ENCODE results near the gene OR2M5.

Gene OR2M5, protein sequence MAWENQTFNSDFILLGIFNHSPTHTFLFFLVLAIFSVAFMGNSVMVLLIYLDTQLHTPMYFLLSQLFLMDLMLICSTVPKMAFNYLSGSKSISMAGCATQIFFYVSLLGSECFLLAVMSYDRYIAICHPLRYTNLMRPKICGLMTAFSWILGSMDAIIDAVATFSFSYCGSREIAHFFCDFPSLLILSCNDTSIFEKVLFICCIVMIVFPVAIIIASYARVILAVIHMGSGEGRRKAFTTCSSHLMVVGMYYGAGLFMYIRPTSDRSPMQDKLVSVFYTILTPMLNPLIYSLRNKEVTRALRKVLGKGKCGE

GRCh38 chr1:248144513-248145198, at the start of gene OR2M5:
OR2M5 (plus strand) TSS chr1:248145148; CDS start chr1:248145148, 0 bp downstream.
- Histone ChIP-seq H3K9me3 (ENCODE audit: control insufficient read depth in 5 of 5, low read length in 5 of 5) (peaks cover 0 to 8% (median 2%) of the 10 kb centered on the region in 5 donors), H3K36me3 (ENCODE audit: control insufficient read depth in 5 of 5, insufficient read depth in 5 of 5, low read length in 5 of 5) (no peaks in the 10 kb centered on the region), H3K27ac (ENCODE audit: low read depth, low read length) (no peak within 1 kb of the TSS), H3K9ac (ENCODE audit: low read length in 5 of 5) (no peak within 1 kb of the TSS), H3K4me1 (ENCODE audit: control insufficient read depth in 5 of 5, insufficient read depth in 5 of 5, low read length in 5 of 5) (no peaks in the 10 kb centered on the region), H3K27me3 (ENCODE audit: control insufficient read depth in 5 of 5, insufficient read depth in 4 of 5, low read length in 5 of 5) (no peaks in the 10 kb centered on the region), H3K4me3 (ENCODE audit: low read depth in 1 of 5, low read length in 5 of 5) (no peak within 1 kb of the TSS)

GRCh38 chr1:248098529-248098928, 46.4 kb upstream of the OR2M5 start:
- no peaks in the 10 kb centered on the region for H3K36me3 ChIP-seq (ENCODE audit: control insufficient read depth in 5 of 5, insufficient read depth in 5 of 5, low read length in 5 of 5)
- H3K27ac ChIP-seq (ENCODE audit: low read depth, low read length), result no peak overlapping the region
- no peaks in the 10 kb centered on the region for H3K27me3 ChIP-seq (ENCODE audit: control insufficient read depth in 5 of 5, insufficient read depth in 4 of 5, low read length in 5 of 5)
- no peaks in the 10 kb centered on the region for H3K4me1 ChIP-seq (ENCODE audit: control insufficient read depth in 5 of 5, insufficient read depth in 5 of 5, low read length in 5 of 5)
- H3K9ac ChIP-seq (ENCODE audit: low read length in 5 of 5), result no peak overlapping the region
- no peak overlapping the region for H3K4me3 ChIP-seq (ENCODE audit: low read depth in 1 of 5, low read length in 5 of 5)
- peaks cover 0 to 3% (median 0%) of the 10 kb centered on the region in 5 donors for H3K9me3 ChIP-seq (ENCODE audit: control insufficient read depth in 5 of 5, low read length in 5 of 5)

DNA sequence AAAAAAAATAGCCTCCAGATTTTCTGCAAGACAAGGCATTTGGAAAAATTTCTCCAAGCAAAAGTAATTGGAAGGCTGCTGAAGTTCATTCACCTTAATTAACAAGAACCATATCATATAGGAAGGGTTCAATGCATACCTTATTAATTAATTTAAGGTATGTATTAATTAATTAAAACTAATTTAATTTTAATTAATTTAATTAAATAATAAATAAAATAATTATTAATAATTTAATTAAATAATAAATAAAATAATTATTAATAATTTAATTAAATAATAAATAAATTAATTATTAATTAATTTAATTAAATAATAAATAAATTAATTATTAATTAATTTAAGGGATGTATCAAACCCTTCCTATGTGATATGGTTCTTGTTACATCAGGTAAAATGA, 42.1 kb upstream of the OR2M5 start:
- H3K9ac ChIP-seq (ENCODE audit: low read length in 5 of 5), result no peak overlapping the region
- H3K27me3 ChIP-seq (ENCODE audit: control insufficient read depth in 5 of 5, insufficient read depth in 4 of 5, low read length in 5 of 5), result no peaks in the 10 kb centered on the region
- H3K4me3 ChIP-seq (ENCODE audit: low read depth in 1 of 5, low read length in 5 of 5), result no peak overlapping the region
- no peaks in the 10 kb centered on the region for H3K36me3 ChIP-seq (ENCODE audit: control insufficient read depth in 5 of 5, insufficient read depth in 5 of 5, low read length in 5 of 5)
- H3K9me3 ChIP-seq (ENCODE audit: control insufficient read depth in 5 of 5, low read length in 5 of 5), result peaks cover 0 to 8% (median 2%) of the 10 kb centered on the region in 5 donors
- H3K27ac ChIP-seq (ENCODE audit: low read depth, low read length), result no peak overlapping the region
- no peaks in the 10 kb centered on the region for H3K4me1 ChIP-seq (ENCODE audit: control insufficient read depth in 5 of 5, insufficient read depth in 5 of 5, low read length in 5 of 5)

- H3K9me3 ChIP-seq (ENCODE audit: control insufficient read depth in 5 of 5, low read length in 5 of 5), result peaks cover 7 to 26% (median 22%) of the 10 kb centered on the region in 5 donors
- no peaks in the 10 kb centered on the region for H3K27me3 ChIP-seq (ENCODE audit: control insufficient read depth in 5 of 5, insufficient read depth in 4 of 5, low read length in 5 of 5)
- no peak overlapping the region for H3K27ac ChIP-seq (ENCODE audit: low read depth, low read length)
- H3K4me1 ChIP-seq (ENCODE audit: control insufficient read depth in 5 of 5, insufficient read depth in 5 of 5, low read length in 5 of 5), result no peaks in the 10 kb centered on the region
- H3K9ac ChIP-seq (ENCODE audit: low read length in 5 of 5), result no peak overlapping the region
- no peaks in the 10 kb centered on the region for H3K36me3 ChIP-seq (ENCODE audit: control insufficient read depth in 5 of 5, insufficient read depth in 5 of 5, low read length in 5 of 5)
- peak overlapping the region in 2 of 5 donors; percentile 13 for H3K4me3 ChIP-seq (ENCODE audit: low read depth in 1 of 5, low read length in 5 of 5)
These were observed 33.8 kb upstream of the OR2M5 start for GRCh38 chr1:248111157-248111556.

DNA sequence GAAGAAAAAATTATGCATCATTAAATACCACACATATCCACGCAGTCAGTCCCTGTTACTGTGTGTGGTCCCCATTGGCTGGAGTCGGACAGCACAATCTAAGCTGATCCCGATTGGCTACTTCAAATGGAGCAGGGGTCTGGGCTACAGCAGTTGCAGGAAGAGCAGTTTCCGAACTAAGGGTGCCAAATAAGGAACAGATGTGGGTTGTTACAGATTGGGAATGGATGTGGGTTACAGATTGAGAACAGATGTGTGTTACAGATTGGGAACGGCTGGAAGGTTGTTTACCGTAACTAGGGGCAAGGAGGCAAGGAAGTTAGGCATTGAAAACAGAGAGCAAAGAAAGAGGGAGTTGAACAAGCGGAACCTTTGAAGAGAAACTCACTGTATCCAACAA, 30.1 kb upstream of the OR2M5 start:
- peaks cover 7 to 26% (median 19%) of the 10 kb centered on the region in 5 donors for H3K9me3 ChIP-seq (ENCODE audit: control insufficient read depth in 5 of 5, low read length in 5 of 5)
- H3K4me1 ChIP-seq (ENCODE audit: control insufficient read depth in 5 of 5, insufficient read depth in 5 of 5, low read length in 5 of 5), result no peaks in the 10 kb centered on the region
- H3K9ac ChIP-seq (ENCODE audit: low read length in 5 of 5), result no peak overlapping the region
- H3K36me3 ChIP-seq (ENCODE audit: control insufficient read depth in 5 of 5, insufficient read depth in 5 of 5, low read length in 5 of 5), result no peaks in the 10 kb centered on the region
- no peak overlapping the region for H3K27ac ChIP-seq (ENCODE audit: low read depth, low read length)
- H3K27me3 ChIP-seq (ENCODE audit: control insufficient read depth in 5 of 5, insufficient read depth in 4 of 5, low read length in 5 of 5), result no peaks in the 10 kb centered on the region
- no peak overlapping the region for H3K4me3 ChIP-seq (ENCODE audit: low read depth in 1 of 5, low read length in 5 of 5)

GRCh38 chr1:248127653-248128052, 17.3 kb upstream of the OR2M5 start:
- no peak overlapping the region for H3K27ac ChIP-seq (ENCODE audit: low read depth, low read length)
- no peak overlapping the region for H3K9ac ChIP-seq (ENCODE audit: low read length in 5 of 5)
- no peaks in the 10 kb centered on the region for H3K4me1 ChIP-seq (ENCODE audit: control insufficient read depth in 5 of 5, insufficient read depth in 5 of 5, low read length in 5 of 5)
- H3K36me3 ChIP-seq (ENCODE audit: control insufficient read depth in 5 of 5, insufficient read depth in 5 of 5, low read length in 5 of 5), result no peaks in the 10 kb centered on the region
- H3K9me3 ChIP-seq (ENCODE audit: control insufficient read depth in 5 of 5, low read length in 5 of 5), result peaks cover 0 to 13% (median 0%) of the 10 kb centered on the region in 5 donors
- H3K27me3 ChIP-seq (ENCODE audit: control insufficient read depth in 5 of 5, insufficient read depth in 4 of 5, low read length in 5 of 5), result no peaks in the 10 kb centered on the region
- no peak overlapping the region for H3K4me3 ChIP-seq (ENCODE audit: low read depth in 1 of 5, low read length in 5 of 5)

GRCh38 chr1:248136811-248137210, 8.1 kb upstream of the OR2M5 start:
- no peak overlapping the region for H3K27ac ChIP-seq (ENCODE audit: low read depth, low read length)
- peaks cover 0 to 6% (median 3%) of the 10 kb centered on the region in 5 donors for H3K9me3 ChIP-seq (ENCODE audit: control insufficient read depth in 5 of 5, low read length in 5 of 5)
- H3K27me3 ChIP-seq (ENCODE audit: control insufficient read depth in 5 of 5, insufficient read depth in 4 of 5, low read length in 5 of 5), result no peaks in the 10 kb centered on the region
- no peaks in the 10 kb centered on the region for H3K36me3 ChIP-seq (ENCODE audit: control insufficient read depth in 5 of 5, insufficient read depth in 5 of 5, low read length in 5 of 5)
- no peak overlapping the region for H3K4me3 ChIP-seq (ENCODE audit: low read depth in 1 of 5, low read length in 5 of 5)
- no peak overlapping the region for H3K9ac ChIP-seq (ENCODE audit: low read length in 5 of 5)
- H3K4me1 ChIP-seq (ENCODE audit: control insufficient read depth in 5 of 5, insufficient read depth in 5 of 5, low read length in 5 of 5), result no peaks in the 10 kb centered on the region

GRCh38 chr1:248140846-248141245, 4.1 kb upstream of the OR2M5 start:
- Histone ChIP-seq H3K4me3 (ENCODE audit: low read depth in 1 of 5, low read length in 5 of 5) (no peak overlapping the region), H3K27me3 (ENCODE audit: control insufficient read depth in 5 of 5, insufficient read depth in 4 of 5, low read length in 5 of 5) (no peaks in the 10 kb centered on the region), H3K9me3 (ENCODE audit: control insufficient read depth in 5 of 5, low read length in 5 of 5) (peaks cover 0 to 6% (median 3%) of the 10 kb centered on the region in 5 donors), H3K9ac (ENCODE audit: low read length in 5 of 5) (no peak overlapping the region), H3K4me1 (ENCODE audit: control insufficient read depth in 5 of 5, insufficient read depth in 5 of 5, low read length in 5 of 5) (no peaks in the 10 kb centered on the region), H3K27ac (ENCODE audit: low read depth, low read length) (no peak overlapping the region), H3K36me3 (ENCODE audit: control insufficient read depth in 5 of 5, insufficient read depth in 5 of 5, low read length in 5 of 5) (no peaks in the 10 kb centered on the region)

GRCh38 chr1:248143311-248143710, 1.6 kb upstream of the OR2M5 start:
- Histone ChIP-seq H3K27me3 (ENCODE audit: control insufficient read depth in 5 of 5, insufficient read depth in 4 of 5, low read length in 5 of 5) (no peaks in the 10 kb centered on the region), H3K27ac (ENCODE audit: low read depth, low read length) (no peak overlapping the region), H3K36me3 (ENCODE audit: control insufficient read depth in 5 of 5, insufficient read depth in 5 of 5, low read length in 5 of 5) (no peaks in the 10 kb centered on the region), H3K4me1 (ENCODE audit: control insufficient read depth in 5 of 5, insufficient read depth in 5 of 5, low read length in 5 of 5) (no peaks in the 10 kb centered on the region), H3K4me3 (ENCODE audit: low read depth in 1 of 5, low read length in 5 of 5) (no peak overlapping the region), H3K9me3 (ENCODE audit: control insufficient read depth in 5 of 5, low read length in 5 of 5) (peaks cover 0 to 8% (median 2%) of the 10 kb centered on the region in 5 donors), H3K9ac (ENCODE audit: low read length in 5 of 5) (no peak overlapping the region)

GRCh38 chr1:248152056-248152827, 7.3 kb downstream of the OR2M5 start:
- H3K27me3 ChIP-seq (ENCODE audit: control insufficient read depth in 5 of 5, insufficient read depth in 4 of 5, low read length in 5 of 5), result no peaks in the 10 kb centered on the region
- peaks cover 0 to 5% (median 0%) of the 10 kb centered on the region in 5 donors for H3K9me3 ChIP-seq (ENCODE audit: control insufficient read depth in 5 of 5, low read length in 5 of 5)
- H3K9ac ChIP-seq (ENCODE audit: low read length in 5 of 5), result no peak overlapping the region
- H3K4me1 ChIP-seq (ENCODE audit: control insufficient read depth in 5 of 5, insufficient read depth in 5 of 5, low read length in 5 of 5), result no peaks in the 10 kb centered on the region
- H3K36me3 ChIP-seq (ENCODE audit: control insufficient read depth in 5 of 5, insufficient read depth in 5 of 5, low read length in 5 of 5), result no peaks in the 10 kb centered on the region
- no peak overlapping the region for H3K4me3 ChIP-seq (ENCODE audit: low read depth in 1 of 5, low read length in 5 of 5)
- H3K27ac ChIP-seq (ENCODE audit: low read depth, low read length), result no peak overlapping the region
